C4-2B (cell line): ENCODE results near the gene TTLL7.

Source experiments
- ZFX ChIP-seq: fragments of 450-650 bp; IDR thresholded peaks from 2 replicates; pipeline ENCODE4 v1.6.1; 2017
- TF ChIP-seq, protein P1 (sequence below): fragments of 450-650 bp; conservative IDR thresholded peaks from 2 replicates; pipeline ENCODE4 v1.5.1; 2017; ENCODE audit warnings: mild to moderate bottlenecking

GRCh38 chr1:83917959-83918358 is 81.0 kb downstream of the TTLL7 start:
- TF ChIP-seq, protein P1, sequence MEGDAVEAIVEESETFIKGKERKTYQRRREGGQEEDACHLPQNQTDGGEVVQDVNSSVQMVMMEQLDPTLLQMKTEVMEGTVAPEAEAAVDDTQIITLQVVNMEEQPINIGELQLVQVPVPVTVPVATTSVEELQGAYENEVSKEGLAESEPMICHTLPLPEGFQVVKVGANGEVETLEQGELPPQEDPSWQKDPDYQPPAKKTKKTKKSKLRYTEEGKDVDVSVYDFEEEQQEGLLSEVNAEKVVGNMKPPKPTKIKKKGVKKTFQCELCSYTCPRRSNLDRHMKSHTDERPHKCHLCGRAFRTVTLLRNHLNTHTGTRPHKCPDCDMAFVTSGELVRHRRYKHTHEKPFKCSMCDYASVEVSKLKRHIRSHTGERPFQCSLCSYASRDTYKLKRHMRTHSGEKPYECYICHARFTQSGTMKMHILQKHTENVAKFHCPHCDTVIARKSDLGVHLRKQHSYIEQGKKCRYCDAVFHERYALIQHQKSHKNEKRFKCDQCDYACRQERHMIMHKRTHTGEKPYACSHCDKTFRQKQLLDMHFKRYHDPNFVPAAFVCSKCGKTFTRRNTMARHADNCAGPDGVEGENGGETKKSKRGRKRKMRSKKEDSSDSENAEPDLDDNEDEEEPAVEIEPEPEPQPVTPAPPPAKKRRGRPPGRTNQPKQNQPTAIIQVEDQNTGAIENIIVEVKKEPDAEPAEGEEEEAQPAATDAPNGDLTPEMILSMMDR: no peak
- TF ChIP-seq ZFX: no peak
